ENCODE data around the gene SUGCT.

Gene SUGCT

DNA sequence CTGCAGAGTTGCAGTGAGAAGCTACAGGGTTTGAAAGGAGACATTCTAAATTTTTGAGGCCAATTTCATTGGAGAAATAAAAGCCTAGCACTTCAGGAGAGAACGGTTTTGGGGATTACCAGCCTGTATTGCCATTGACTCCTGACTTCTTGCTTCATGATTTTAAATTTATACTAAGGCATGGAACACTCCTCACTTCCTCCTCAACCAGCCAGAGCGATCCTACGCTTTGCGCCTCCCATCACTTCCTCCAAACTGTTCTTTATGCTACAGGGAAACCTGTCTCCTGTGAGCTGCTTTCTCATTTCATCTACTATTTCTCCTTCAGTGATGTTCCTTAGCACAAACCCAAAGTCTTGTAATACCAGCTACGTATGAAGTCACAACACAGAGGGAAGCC lies 495.1 kb downstream of the SUGCT start:
- no peak for TF ChIP-seq CTCF (IDR thresholded peaks at IDR 0.05)
- H3K4me3 Mint-ChIP-seq: no peak overlapping the region
- H3K27ac Mint-ChIP-seq: no peak overlapping the region
- H3K36me3 Mint-ChIP-seq (ENCODE audit: low read depth): no peaks in the 10 kb centered on the region
- no peak for DNase-seq
- peaks cover 3% of the 10 kb centered on the region for H3K27me3 Mint-ChIP-seq (ENCODE audit: low read depth, poor library complexity)
- H3K4me1 Mint-ChIP-seq: peaks cover 7% of the 10 kb centered on the region
- no peaks in the 10 kb centered on the region for H3K9me3 Mint-ChIP-seq

DNA sequence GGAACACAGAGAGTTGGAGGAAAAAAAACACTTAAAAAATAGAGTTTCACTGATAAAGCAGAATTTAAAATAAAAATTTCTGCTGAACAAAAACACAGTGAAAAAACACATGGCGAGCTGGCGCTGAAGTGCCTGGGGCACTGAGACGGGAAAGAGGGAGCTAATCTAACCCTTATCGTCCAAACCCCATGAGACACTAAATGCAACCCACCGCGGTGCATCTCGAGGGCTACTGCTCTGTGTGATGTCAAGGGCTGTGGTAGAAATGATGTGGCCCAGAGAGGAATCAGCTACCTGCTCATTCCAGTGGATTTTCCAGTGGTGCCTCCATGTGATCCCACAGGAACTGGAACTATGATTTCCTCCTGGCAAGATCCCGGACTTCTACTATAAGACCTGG lies 499.3 kb downstream of the SUGCT start:
- H3K36me3 Mint-ChIP-seq (ENCODE audit: low read depth): no peaks in the 10 kb centered on the region
- no peak overlapping the region for H3K27ac Mint-ChIP-seq
- no peak overlapping the region for H3K4me3 Mint-ChIP-seq
- H3K4me1 Mint-ChIP-seq: peaks cover 16% of the 10 kb centered on the region
- no peaks in the 10 kb centered on the region for H3K9me3 Mint-ChIP-seq
- no peak for TF ChIP-seq CTCF (IDR thresholded peaks at IDR 0.05)
- peaks cover 6% of the 10 kb centered on the region for H3K27me3 Mint-ChIP-seq (ENCODE audit: low read depth, poor library complexity)
- no peak for DNase-seq

DNA sequence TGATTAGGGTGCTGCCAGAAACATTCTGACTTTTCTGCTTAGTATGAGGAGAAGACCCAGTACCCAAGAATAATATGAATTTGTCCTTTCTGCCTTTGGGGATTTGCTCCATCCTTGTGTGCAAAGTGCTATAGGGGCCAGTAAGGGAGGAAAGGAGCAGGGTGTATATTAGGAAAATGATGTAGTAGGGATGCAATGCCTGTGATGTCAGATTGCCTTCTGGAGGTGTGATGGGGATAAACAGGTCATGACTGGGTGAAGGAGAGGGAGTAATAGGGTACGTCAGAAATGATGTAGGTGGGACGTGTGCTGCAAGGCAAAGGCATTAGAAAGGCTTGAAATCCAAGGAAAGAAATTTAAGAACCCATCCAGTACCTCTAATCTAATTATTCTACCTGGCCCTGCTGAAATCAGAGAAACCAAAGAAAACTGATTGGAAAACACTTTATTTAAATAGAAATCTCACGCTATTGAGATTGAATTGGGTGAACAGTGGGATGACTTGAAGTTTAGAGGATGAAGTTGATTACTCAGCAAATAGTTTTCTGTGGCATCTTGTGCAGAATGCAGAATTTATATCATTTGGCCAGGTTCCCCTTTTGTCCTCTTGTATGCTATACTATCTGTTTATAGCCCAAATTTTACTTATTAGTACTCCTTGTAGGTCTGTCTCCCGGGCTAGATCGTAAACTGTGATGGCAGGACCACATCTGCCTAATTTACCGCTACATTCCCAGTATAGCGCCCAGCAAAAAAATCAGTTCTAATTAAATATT lies 503.9 kb downstream of the SUGCT start:
- Mint-ChIP-seq H3K4me1 (peaks cover 40% of the 10 kb centered on the region), H3K27me3 (ENCODE audit: low read depth, poor library complexity) (peaks cover 6% of the 10 kb centered on the region), H3K4me3 (no peak overlapping the region), H3K27ac (no peak overlapping the region), H3K36me3 (ENCODE audit: low read depth) (no peaks in the 10 kb centered on the region), H3K9me3 (no peaks in the 10 kb centered on the region)
- no peak for DNase-seq
- TF ChIP-seq CTCF (IDR thresholded peaks at IDR 0.05): no peak

- H3K36me3 Mint-ChIP-seq (ENCODE audit: low read depth): no peaks in the 10 kb centered on the region
- no peak for TF ChIP-seq CTCF (IDR thresholded peaks at IDR 0.05)
- DNase-seq: no peak
- H3K27ac Mint-ChIP-seq: no peak overlapping the region
- peaks cover 55% of the 10 kb centered on the region for H3K4me1 Mint-ChIP-seq
- no peaks in the 10 kb centered on the region for H3K9me3 Mint-ChIP-seq
- H3K27me3 Mint-ChIP-seq (ENCODE audit: low read depth, poor library complexity): peaks cover 6% of the 10 kb centered on the region
- no peak overlapping the region for H3K4me3 Mint-ChIP-seq
These were observed 505.8 kb downstream of the SUGCT start for GRCh38 chr7:40640566-40640965.

- no peak overlapping the region for H3K27ac Mint-ChIP-seq
- no peak overlapping the region for H3K4me3 Mint-ChIP-seq
- no peak for TF ChIP-seq CTCF (IDR thresholded peaks at IDR 0.05)
- DNase-seq: no peak
- peaks cover 65% of the 10 kb centered on the region for H3K4me1 Mint-ChIP-seq
- peaks cover 6% of the 10 kb centered on the region for H3K27me3 Mint-ChIP-seq (ENCODE audit: low read depth, poor library complexity)
- H3K9me3 Mint-ChIP-seq: no peaks in the 10 kb centered on the region
- no peaks in the 10 kb centered on the region for H3K36me3 Mint-ChIP-seq (ENCODE audit: low read depth)
These were observed 506.9 kb downstream of the SUGCT start for GRCh38 chr7:40641701-40642100.

DNA sequence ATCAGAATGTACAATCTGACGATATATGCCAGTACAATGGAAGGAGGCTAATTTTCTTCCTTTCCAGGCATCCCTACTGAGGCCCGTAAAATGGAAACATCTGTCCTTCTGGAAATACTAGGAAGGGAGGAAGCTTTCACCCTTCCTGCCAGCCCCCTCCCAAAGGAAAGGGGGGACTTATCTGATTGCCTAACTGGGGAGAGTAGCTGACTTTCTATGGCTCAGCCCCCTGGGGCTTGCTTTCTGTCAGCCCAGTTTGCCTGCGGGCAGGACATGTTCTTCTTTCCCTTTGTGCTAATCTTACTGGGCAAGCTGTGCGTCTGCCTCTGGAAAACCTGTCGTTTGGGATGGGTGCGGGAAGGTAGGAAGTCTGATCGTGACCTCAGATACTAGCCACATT lies 508.9 kb downstream of the SUGCT start:
- H3K4me1 Mint-ChIP-seq: peaks cover 52% of the 10 kb centered on the region

More for the DNA sequence above, 508.9 kb downstream of the SUGCT start:
- Mint-ChIP-seq H3K27me3 (ENCODE audit: low read depth, poor library complexity) (peaks cover 3% of the 10 kb centered on the region), H3K27ac (peak overlapping the region; percentile 45), H3K4me3 (no peak overlapping the region), H3K9me3 (no peaks in the 10 kb centered on the region), H3K36me3 (ENCODE audit: low read depth) (no peaks in the 10 kb centered on the region)
- no peak for DNase-seq
- TF ChIP-seq CTCF (IDR thresholded peaks at IDR 0.05): no peak
